Activated T-helper 2 cell treated with anti-CD3 and anti-CD28 coated beads, Interferon-gamma antibody, Interleukin-2, Interleukin-4, amounts not matched to agents 10 μg/mL and 5 μg/mL and 100 μg/mL, durations not matched to agents 14 hours and 24 hours and 36 hours (primary cell): ENCODE measurements around the gene METTL13. TPM values are rescaled to one million over a fixed set of nuclear protein-coding genes. Genes with fewer than 3 reads are reported as not detected.

Experiments used
- DNase-seq: peaks from one replicate; pipeline ENCODE4 v3.0.0; 2021; ENCODE audit warnings: low spot score
- H3K27ac Mint-ChIP-seq: one replicate; pipeline ENCODE4 v1.8.0; 2021; ENCODE audit warnings: mixed read lengths
- H3K27me3 Mint-ChIP-seq: one replicate; pipeline ENCODE4 v1.8.0; 2021; ENCODE audit warnings: low read depth, mixed read lengths
- H3K36me3 Mint-ChIP-seq: one replicate; pipeline ENCODE4 v1.8.0; 2021; ENCODE audit warnings: low read depth, mixed read lengths
- H3K4me1 Mint-ChIP-seq: one replicate; pipeline ENCODE4 v1.8.0; 2021; ENCODE audit warnings: low read depth, mixed read lengths
- H3K4me3 Mint-ChIP-seq: one replicate; pipeline ENCODE4 v1.8.0; 2021; ENCODE audit warnings: low read depth, mild to moderate bottlenecking, moderate library complexity, mixed read lengths
- H3K9me3 Mint-ChIP-seq: one replicate; pipeline ENCODE4 v1.8.0; 2021; ENCODE audit warnings: mixed read lengths
- intact Hi-C: fragments of 100-400 bp; cut with micrococcal nuclease; formaldehyde crosslinking; loops from one replicate; pipeline ENCODE4 v1.15.1; 2023
- total RNA-seq: library from RNA; stranded (reverse); gene quantifications from 2 replicates; pipeline ENCODE4 v1.2.3, GENCODE V29; 2022

The METTL13 gene, protein sequence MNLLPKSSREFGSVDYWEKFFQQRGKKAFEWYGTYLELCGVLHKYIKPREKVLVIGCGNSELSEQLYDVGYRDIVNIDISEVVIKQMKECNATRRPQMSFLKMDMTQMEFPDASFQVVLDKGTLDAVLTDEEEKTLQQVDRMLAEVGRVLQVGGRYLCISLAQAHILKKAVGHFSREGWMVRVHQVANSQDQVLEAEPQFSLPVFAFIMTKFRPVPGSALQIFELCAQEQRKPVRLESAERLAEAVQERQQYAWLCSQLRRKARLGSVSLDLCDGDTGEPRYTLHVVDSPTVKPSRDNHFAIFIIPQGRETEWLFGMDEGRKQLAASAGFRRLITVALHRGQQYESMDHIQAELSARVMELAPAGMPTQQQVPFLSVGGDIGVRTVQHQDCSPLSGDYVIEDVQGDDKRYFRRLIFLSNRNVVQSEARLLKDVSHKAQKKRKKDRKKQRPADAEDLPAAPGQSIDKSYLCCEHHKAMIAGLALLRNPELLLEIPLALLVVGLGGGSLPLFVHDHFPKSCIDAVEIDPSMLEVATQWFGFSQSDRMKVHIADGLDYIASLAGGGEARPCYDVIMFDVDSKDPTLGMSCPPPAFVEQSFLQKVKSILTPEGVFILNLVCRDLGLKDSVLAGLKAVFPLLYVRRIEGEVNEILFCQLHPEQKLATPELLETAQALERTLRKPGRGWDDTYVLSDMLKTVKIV
- 50.0 and 53.6 TPM in 2 replicates for total RNA-seq

DNA sequence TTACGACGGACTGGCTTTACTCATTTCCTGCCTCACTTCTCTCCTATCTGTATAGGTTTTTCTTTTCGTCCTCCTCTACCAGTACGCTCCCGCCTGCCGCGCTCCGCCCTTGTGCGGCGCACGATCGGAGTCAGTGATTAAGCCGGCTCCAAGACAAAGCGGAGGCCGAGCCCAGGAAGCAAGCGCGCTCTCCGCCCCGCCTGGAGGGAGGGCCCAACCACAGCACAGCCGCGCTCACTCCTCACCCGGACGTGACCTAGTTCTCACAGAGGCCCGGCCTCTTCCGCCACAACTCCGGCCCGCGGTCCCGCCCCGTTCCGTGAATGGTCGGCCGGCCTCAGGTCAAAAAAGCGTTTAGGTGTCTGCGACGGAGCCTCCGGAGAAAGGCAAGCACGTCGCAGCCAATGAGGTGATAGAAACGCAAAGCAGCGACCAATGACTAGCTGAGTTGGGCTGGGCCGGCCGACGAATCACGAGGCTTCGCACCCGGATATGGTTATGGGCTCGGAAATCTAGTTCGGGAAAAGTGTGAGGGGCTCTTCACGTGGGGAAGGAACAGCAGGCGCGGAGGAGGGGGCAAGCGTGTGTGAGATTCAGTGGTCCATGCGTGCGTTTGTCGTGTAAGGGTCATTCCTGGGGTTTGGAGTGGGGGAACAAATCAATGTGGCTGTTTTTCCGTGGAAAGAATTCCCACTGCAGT is at the start of gene METTL13:
Gene METTL13 (plus strand): TSS at position 485 of the 700 bp plus-strand sequence. CDS start 308 bp downstream, outside the sequence.
- peak within 1 kb of the TSS; percentile 93 for H3K4me3 Mint-ChIP-seq
- intact Hi-C loops: loop anchor here (1.0 to 10.0 kb wide), 6 partner anchors 13 to 1693 kb away; partner anchors contain the start of genes PRDX6, PRRC2C and VAMP4
- H3K27ac Mint-ChIP-seq: peak within 1 kb of the TSS; percentile 92
- H3K36me3 Mint-ChIP-seq: peaks cover 37% of the 10 kb centered on the region
- H3K4me1 Mint-ChIP-seq: peaks cover 36% of the 10 kb centered on the region
- DNase-seq: peak; percentile 99
- no peaks in the 10 kb centered on the region for H3K9me3 Mint-ChIP-seq
- no peaks in the 10 kb centered on the region for H3K27me3 Mint-ChIP-seq

DNA sequence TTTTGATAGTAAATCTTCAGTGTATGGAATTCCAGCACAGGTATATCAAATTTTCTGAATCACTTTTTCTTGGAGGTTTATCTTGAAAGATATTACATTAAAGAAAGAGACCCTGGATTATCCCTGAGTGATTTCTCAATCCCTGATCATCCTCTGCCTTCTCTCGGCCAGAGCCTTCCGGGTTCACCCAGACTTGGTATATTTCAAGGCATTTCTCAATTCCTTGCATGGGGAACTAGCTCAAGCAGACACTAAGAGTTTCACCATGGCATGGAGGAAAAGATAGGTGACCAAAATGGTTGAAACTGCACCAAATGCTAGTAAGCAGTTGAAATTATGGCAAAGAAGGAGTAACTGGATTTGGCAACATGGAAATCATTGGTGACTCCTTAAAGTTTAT is 45.3 kb upstream of the METTL13 start:
- DNase-seq: no peak
- peaks cover 30% of the 10 kb centered on the region for H3K4me1 Mint-ChIP-seq
- no peak overlapping the region for H3K4me3 Mint-ChIP-seq
- H3K9me3 Mint-ChIP-seq: no peaks in the 10 kb centered on the region
- H3K27me3 Mint-ChIP-seq: no peaks in the 10 kb centered on the region
- intact Hi-C loops: no loop called here
- no peak overlapping the region for H3K27ac Mint-ChIP-seq
- H3K36me3 Mint-ChIP-seq: peaks cover 41% of the 10 kb centered on the region

DNA sequence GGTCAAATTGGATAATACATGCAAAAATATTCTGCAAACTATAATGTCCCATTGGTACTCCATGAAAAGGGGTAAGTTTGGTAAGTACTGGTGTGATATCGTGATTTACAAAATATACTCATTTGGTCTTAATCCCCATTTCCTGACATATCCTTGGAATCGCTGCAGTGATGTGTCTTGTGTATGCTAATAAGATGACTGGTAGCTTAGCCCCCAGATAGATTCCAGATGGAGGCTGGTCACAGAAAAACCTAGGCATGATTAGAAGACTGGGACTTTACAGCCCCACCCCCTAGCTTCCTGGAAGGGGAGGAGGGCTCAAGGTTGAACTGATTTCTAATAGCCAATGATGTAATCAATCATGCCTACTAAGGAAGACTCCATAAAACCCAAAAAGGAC is 42.5 kb upstream of the METTL13 start:
- Mint-ChIP-seq H3K4me1 (peaks cover 43% of the 10 kb centered on the region), H3K27ac (peak overlapping the region; percentile 99), H3K27me3 (no peaks in the 10 kb centered on the region), H3K4me3 (no peak overlapping the region), H3K9me3 (no peaks in the 10 kb centered on the region), H3K36me3 (peaks cover 32% of the 10 kb centered on the region)
- no peak for DNase-seq
- intact Hi-C loops: no loop called here

DNA sequence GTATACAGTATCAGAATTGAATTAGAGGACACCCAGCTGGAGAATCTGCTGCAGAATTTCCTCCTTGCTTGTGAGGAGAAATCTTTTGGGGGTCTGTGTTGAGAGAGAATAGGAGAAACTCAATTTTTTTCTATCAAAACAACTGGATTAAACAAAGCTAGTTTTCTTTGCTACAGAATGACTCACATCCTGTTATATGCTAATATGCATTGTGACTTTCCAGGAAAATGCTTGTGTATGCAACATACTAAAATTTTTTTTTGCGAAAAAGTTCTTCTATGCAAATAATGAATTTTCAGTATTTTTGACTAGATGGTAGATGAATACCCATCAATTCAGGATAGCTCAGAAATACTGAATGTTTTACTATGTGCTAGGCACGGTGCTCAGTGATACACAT is 41.8 kb upstream of the METTL13 start:
- DNase-seq: no peak

DNA sequence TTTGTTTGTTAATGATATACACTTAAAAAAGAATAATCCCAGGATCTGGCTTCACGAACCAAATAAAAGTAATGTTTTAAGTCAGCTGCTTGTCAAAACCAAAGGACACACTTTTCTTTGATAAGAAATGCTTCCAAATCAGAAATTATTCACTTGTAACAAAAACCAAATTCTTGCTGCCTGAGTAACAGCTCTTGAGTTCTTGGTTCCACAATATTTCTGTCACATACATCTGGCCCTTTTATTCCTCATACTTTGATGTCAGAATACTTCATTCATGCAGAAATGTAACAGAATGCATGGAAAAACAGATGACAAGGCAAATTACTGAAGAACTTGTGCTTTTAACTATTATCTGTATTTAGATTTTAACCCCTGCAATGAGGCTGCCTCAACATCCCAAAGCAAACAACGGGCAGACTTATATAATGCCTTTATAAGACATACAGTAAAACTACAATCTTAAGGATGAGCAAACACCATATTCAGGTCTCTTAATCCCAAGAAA is 41.0 kb upstream of the METTL13 start:
- H3K27me3 Mint-ChIP-seq: no peaks in the 10 kb centered on the region
- no peaks in the 10 kb centered on the region for H3K9me3 Mint-ChIP-seq
- intact Hi-C loops: loop anchor here (5.0 to 10.0 kb wide), 3 partner anchors 102 to 792 kb away; partner anchors contain the start of genes DNM3 and SUCO
- peaks cover 22% of the 10 kb centered on the region for H3K36me3 Mint-ChIP-seq
- H3K4me3 Mint-ChIP-seq: peak overlapping the region; percentile 97
- no peak for DNase-seq
- H3K4me1 Mint-ChIP-seq: peaks cover 48% of the 10 kb centered on the region
- H3K27ac Mint-ChIP-seq: peak overlapping the region; percentile 99

More for the DNA sequence above, 41.8 kb upstream of the METTL13 start:
- intact Hi-C loops: loop anchor here (5.0 to 10.0 kb wide), 3 partner anchors 103 to 793 kb away; partner anchors contain the start of genes DNM3 and SUCO
- Mint-ChIP-seq H3K4me1 (peaks cover 48% of the 10 kb centered on the region), H3K36me3 (peaks cover 28% of the 10 kb centered on the region), H3K9me3 (no peaks in the 10 kb centered on the region), H3K4me3 (peak overlapping the region; percentile 97), H3K27ac (peak overlapping the region; percentile 99), H3K27me3 (no peaks in the 10 kb centered on the region)

DNA sequence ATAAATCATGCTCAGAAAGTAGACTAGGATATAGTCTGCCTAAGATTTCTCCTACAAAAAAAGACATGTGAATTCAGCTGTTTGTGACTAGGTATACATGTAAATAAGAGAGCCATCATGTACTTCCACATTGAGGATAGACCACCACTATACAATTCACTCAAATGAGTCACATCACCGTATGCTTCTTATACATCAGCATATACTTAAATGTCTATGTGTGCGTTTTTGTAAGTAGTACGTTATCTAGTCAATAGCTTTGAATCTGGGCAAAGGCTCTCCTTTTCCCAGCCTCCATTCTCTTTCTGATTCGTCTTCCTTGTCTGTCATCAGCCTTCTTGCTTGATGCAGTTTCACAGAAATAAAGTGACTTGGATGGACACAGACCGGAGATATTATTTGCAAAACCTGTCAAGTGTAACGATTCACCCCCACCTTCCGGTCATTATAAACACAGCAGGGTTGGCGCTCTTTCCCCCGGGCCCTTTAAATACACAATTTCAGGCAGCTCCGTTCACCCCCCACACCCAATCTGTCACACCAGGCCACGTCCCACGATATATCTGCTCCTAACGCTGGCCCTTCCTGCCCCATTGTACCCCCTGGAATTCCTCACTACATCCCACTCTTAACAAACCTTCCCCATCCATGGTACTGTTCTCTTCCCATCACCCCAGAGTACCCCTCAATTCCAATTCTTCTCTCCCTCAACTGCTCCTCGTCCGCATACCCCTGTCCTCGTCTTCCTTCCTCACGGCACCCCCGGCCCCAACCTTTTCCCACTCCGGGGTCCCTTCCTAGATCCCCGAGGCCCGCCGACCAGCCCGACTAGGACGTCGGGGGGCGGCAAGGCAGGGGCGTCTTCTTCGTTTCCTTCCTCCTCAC is 40.2 kb upstream of the METTL13 start:
- Mint-ChIP-seq H3K9me3 (no peaks in the 10 kb centered on the region), H3K4me3 (peak overlapping the region; percentile 97), H3K4me1 (peaks cover 48% of the 10 kb centered on the region), H3K27ac (peak overlapping the region; percentile 99), H3K36me3 (peaks cover 16% of the 10 kb centered on the region), H3K27me3 (no peaks in the 10 kb centered on the region)
- intact Hi-C loops: loop anchor here (5.0 to 10.0 kb wide), 3 partner anchors 101 to 791 kb away; partner anchors contain the start of genes DNM3 and SUCO
- peak; percentile 44 for DNase-seq

DNA sequence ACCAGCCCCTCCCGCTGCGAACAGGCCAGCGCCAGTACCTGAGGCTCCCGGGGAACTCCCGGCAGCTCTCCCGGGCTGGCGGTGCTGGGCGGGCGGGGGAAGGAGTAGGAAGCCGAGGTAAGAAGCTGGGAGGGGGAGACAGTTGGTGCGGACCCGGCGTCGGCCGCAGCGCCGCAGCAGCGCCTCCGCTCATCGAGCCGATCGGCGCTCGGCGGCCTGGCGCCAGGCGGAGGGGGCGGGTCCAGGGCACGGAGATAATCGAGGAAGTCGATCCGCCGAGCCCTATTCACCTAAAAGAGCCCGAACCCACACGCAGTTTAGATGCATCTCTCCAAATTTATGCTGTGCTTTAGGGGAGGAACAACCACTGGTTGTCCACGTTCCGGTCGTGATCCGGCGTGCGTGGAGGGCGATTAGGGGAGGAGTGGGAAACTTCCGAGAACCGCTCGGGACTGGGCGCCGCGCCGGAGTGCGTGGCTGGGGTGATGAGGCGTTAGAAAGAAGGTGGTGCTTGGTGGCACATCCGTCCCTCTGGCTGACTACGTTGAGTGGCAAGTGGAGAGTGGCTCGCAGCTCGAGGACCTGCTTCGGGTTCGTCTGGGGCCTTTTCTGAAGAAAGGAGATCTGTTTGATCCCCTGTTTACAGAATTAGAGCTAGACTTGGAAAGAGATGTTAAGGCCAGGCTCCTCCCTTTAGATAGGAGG is 39.4 kb upstream of the METTL13 start, which contains the start of gene VAMP4:
Gene VAMP4 (minus strand): TSS at position 194 of the 705 bp plus-strand sequence. CDS start 3,651 bp downstream, outside the sequence.
- DNase-seq: peak; percentile 81
- H3K4me3 Mint-ChIP-seq: peak within 1 kb of the TSS; percentile 97
- H3K27me3 Mint-ChIP-seq: no peaks in the 10 kb centered on the region
- no peaks in the 10 kb centered on the region for H3K9me3 Mint-ChIP-seq
- peaks cover 8% of the 10 kb centered on the region for H3K36me3 Mint-ChIP-seq
- peaks cover 47% of the 10 kb centered on the region for H3K4me1 Mint-ChIP-seq
- peak within 1 kb of the TSS; percentile 99 for H3K27ac Mint-ChIP-seq
- intact Hi-C loops: loop anchor here (1.0 to 10.0 kb wide), 7 partner anchors 39 to 790 kb away; partner anchors contain the start of genes DNM3, METTL13, PRRC2C and SUCO

DNA sequence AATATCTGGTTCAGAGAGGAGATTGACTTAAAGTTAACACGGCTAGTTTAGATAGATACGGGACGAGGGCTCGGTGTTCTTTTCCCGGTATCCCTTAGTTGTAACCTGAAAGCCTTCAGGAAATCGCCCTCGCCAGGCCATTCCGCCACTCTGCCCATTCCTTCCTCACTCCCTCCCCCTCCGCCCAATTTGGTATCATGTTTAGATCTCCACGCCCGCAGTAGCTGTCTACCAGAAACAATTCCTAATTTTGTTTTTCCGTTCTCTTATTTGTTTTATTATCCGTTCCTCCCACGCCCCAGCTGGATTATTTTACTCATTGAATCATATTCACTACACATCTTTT is 38.9 kb upstream of the METTL13 start:
- Mint-ChIP-seq H3K27me3 (no peaks in the 10 kb centered on the region), H3K27ac (peak overlapping the region; percentile 99), H3K9me3 (no peaks in the 10 kb centered on the region), H3K36me3 (peaks cover 7% of the 10 kb centered on the region), H3K4me3 (peak overlapping the region; percentile 97), H3K4me1 (peaks cover 46% of the 10 kb centered on the region)
- intact Hi-C loops: loop anchor here (1.0 to 10.0 kb wide), 7 partner anchors 39 to 790 kb away; partner anchors contain the start of genes DNM3, METTL13, PRRC2C and SUCO
- DNase-seq: no peak

DNA sequence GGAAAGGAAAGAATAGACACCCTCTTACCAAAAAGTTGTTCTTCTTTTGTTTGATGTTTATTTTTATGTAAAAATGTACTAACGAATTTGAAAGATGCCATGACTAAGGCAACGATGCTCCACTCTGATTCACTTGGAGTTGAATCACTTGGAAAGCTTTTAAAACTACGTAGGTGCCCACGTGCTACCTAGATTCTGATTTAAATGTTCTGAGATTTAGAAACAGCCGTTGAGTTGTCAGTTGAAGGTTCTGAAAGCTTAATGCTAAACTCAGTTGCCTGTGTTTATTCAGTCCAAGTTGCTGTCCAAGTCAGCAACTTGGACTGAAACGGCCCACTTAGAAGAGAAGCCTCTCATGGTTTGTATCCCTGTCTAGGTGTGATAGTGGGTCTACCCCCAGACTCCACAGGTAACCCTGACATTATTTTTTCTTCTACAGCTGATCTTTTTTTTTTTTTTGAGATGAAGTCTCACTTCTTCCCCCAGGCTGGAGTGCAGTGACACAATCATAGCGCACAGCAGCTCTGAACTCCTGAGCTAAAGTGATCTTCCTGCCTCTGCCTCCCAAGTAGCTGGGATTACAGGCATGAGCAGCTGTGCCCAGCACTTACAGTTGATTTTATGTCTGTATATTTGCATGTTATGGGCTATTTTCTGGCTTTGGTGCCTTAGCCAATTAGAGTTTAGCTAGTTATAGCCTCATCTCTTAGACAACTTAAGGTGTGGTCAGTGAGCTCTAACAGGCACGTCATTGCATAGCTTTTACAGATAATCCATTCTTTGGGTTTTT is 38.2 kb upstream of the METTL13 start:
- peaks cover 45% of the 10 kb centered on the region for H3K4me1 Mint-ChIP-seq
- peak overlapping the region; percentile 97 for H3K4me3 Mint-ChIP-seq
- peaks cover 5% of the 10 kb centered on the region for H3K36me3 Mint-ChIP-seq
- H3K27ac Mint-ChIP-seq: peak overlapping the region; percentile 99
- intact Hi-C loops: loop anchor here (2.0 to 10.0 kb wide), 5 partner anchors 52 to 789 kb away; partner anchors contain the start of genes DNM3 and SUCO
- no peaks in the 10 kb centered on the region for H3K9me3 Mint-ChIP-seq
- no peaks in the 10 kb centered on the region for H3K27me3 Mint-ChIP-seq
- DNase-seq: no peak

DNA sequence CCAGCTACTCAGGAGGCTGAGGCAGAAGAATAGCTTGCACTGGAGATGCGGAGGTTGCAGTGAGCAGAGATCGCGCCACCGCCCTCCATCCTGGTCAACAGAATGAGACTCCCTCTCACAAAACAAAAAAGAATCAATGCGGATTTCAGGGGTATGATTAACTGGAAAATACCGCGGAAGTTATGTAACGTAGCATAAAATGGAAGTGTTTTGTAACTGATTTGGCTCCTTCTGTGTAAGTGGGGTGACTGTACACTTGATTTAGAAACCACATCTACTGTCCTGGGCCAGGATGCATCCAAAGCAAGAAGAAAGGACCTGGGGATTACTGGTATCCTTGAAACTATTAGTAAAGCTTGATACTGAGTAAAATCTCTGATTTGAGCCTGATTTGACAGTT is 36.5 kb upstream of the METTL13 start:
- intact Hi-C loops: loop anchor here (5.0 to 10.0 kb wide), 3 partner anchors 97 to 787 kb away; partner anchors contain the start of genes DNM3 and SUCO
- Mint-ChIP-seq H3K27me3 (no peaks in the 10 kb centered on the region), H3K9me3 (no peaks in the 10 kb centered on the region), H3K36me3 (no peaks in the 10 kb centered on the region), H3K27ac (no peak overlapping the region), H3K4me3 (no peak overlapping the region), H3K4me1 (peaks cover 28% of the 10 kb centered on the region)
- DNase-seq: no peak
